ENCODE results near the gene PUS7L. TPM values are rescaled to one million over a fixed set of nuclear protein-coding genes. Genes with fewer than 3 reads are reported as not detected.

PUS7L gene
- total and polyA plus RNA-seq, 2 donors (not counting 1 experiment from before 2014, with no cell fraction given), result 2.6 to 23.5 TPM

DNA sequence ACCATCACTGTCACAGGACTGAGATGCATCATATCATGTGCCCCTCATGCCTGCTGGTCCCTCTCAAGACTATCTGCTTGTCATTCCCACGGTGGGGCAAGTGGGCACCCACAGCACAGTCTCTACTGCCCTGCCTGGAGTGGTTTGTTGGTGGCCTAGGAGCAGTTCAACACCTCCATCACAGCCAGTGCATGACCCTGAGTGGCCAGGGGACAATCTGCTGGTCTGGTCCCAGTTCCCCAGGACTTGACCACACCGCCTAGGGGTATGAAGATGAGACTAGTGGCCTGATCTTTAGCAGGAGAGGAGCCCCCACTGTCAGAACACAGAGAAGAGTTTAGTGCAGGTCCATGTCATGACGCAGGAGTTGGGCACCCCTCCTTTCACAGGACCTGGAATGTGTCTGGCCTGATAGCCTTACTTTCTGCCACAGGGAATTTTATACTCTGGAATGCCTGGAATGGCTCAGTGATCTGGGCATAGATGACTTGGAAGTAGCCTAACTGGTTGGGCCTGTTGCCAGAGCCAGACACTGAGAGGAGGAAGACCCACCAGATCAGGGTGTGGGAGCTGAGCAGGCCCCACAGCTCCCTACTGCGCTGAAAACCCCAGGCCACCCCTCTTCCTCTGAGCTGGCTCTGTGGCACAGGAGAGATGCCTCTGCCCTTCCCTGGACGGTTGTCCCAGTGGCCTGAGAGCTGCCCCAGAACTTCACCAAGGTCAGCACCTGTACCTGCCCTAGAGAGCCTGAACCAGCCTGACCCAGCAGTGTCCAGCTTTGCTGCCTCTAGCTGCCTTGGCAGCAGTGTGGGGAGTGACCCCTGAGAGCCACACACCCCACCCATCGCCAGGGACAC, 83.3 kb downstream of the PUS7L start:
- Histone ChIP-seq H3K27me3 (replicated peaks in 1 of 4; ENCODE audit: control extremely low read depth in 1 of 4, control insufficient read depth in 3 of 4, insufficient read depth in 4 of 4, low read length in 3 of 4) (no peaks in the 10 kb centered on the region), H4K20me1 (ENCODE audit: control insufficient read depth, insufficient read depth, low read length, poor library complexity, severe bottlenecking) (no peaks in the 10 kb centered on the region), H2AFZ (ENCODE audit: insufficient read depth, low read depth, low read length, poor library complexity, severe bottlenecking) (no peak overlapping the region), H3K9me3 (ENCODE audit: control extremely low read depth in 1 of 3, control insufficient read depth in 2 of 3, insufficient read depth in 1 of 3, low read length in 2 of 3) (peaks cover 0 to 9% (median 0%) of the 10 kb centered on the region in 3 donors), H3K9ac (ENCODE audit: low read length) (no peak overlapping the region), H3K36me3 (replicated peaks in 1 of 2; ENCODE audit: control extremely low read depth in 1 of 2, control insufficient read depth in 1 of 2, extremely low read depth in 1 of 2, insufficient read depth in 2 of 2, low read length in 1 of 2) (no peaks in the 10 kb centered on the region), H3K4me1 (ENCODE audit: control insufficient read depth in 2 of 2, insufficient read depth in 2 of 2, low read length in 2 of 2) (no peaks in the 10 kb centered on the region), H3K4me3 (ENCODE audit: control extremely low read depth in 1 of 5, extremely low read depth in 1 of 5, insufficient read depth in 1 of 5, low read depth in 2 of 5, low read length in 4 of 5) (no peak overlapping the region), H3K27ac (ENCODE audit: low read length in 2 of 2) (no peak overlapping the region), H3K4me2 (replicated peaks; ENCODE audit: low read depth, low read length, poor library complexity, severe bottlenecking) (no peak overlapping the region), H3K79me2 (ENCODE audit: control insufficient read depth, insufficient read depth, low read length) (no peaks in the 10 kb centered on the region)
- DNase-seq (no peak), ATAC-seq (ENCODE audit: low read depth) (no peak)
- Mint-ChIP-seq H3K4me3 (no peak overlapping the region), H3K9me3 (ENCODE audit: insufficient read depth) (peaks cover 4% of the 10 kb centered on the region), H3K27ac (no peak overlapping the region), H3K27me3 (peaks cover 13% of the 10 kb centered on the region), H3K4me1 (no peaks in the 10 kb centered on the region)
- intact Hi-C loops (cut with micrococcal nuclease), result no loop called here
- ChIA-PET POLR2A (no interaction called here), CTCF (interaction anchor here (0.7 kb wide), 1 partner anchor 1191 kb away, joined by 3 read pairs; no protein-coding TSS in a partner anchor)
- 79% methylated on average over 5 of the region's 6 CpGs for WGBS (ENCODE audit: insufficient coverage)
- TF ChIP-seq EZH2 (IDR thresholded peaks at IDR 0.05; ENCODE audit: borderline replicate concordance, insufficient read depth, low read depth, low read length, poor library complexity, severe bottlenecking) (no peak), CTCF (IDR thresholded peaks at IDR 0.05) (no peak)

DNA sequence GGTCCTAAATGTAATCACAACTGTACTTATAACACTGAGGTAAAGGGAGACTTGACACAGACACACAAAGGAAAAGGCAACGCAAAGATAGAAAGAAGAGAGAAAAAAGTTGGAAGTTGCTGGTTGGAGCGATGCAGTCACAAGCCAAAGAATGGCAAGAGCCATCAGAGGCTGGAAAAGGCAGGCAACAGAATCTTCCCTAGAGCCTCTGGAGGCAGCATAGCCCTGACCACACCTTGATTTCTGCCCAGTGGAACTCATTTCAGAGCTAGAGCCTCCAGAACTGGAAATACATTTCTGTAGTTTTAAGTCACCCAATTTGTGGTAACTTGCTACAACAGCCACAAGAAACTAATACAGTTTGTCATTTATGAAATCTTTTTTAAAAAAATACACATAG, 89.2 kb downstream of the PUS7L start:
- ATAC-seq (ENCODE audit: low read depth) (no peak), DNase-seq (no peak)
- Histone ChIP-seq H3K27ac (ENCODE audit: low read length in 2 of 2) (no peak overlapping the region), H2AFZ (ENCODE audit: insufficient read depth, low read depth, low read length, poor library complexity, severe bottlenecking) (no peak overlapping the region), H3K79me2 (ENCODE audit: control insufficient read depth, insufficient read depth, low read length) (no peaks in the 10 kb centered on the region), H3K4me1 (ENCODE audit: control insufficient read depth in 2 of 2, insufficient read depth in 2 of 2, low read length in 2 of 2) (no peaks in the 10 kb centered on the region), H3K4me2 (replicated peaks; ENCODE audit: low read depth, low read length, poor library complexity, severe bottlenecking) (no peak overlapping the region), H3K27me3 (replicated peaks in 1 of 4; ENCODE audit: control extremely low read depth in 1 of 4, control insufficient read depth in 3 of 4, insufficient read depth in 4 of 4, low read length in 3 of 4) (no peaks in the 10 kb centered on the region), H3K4me3 (ENCODE audit: control extremely low read depth in 1 of 5, extremely low read depth in 1 of 5, insufficient read depth in 1 of 5, low read depth in 2 of 5, low read length in 4 of 5) (no peak overlapping the region), H3K36me3 (replicated peaks in 1 of 2; ENCODE audit: control extremely low read depth in 1 of 2, control insufficient read depth in 1 of 2, extremely low read depth in 1 of 2, insufficient read depth in 2 of 2, low read length in 1 of 2) (no peaks in the 10 kb centered on the region), H4K20me1 (ENCODE audit: control insufficient read depth, insufficient read depth, low read length, poor library complexity, severe bottlenecking) (no peaks in the 10 kb centered on the region), H3K9me3 (ENCODE audit: control extremely low read depth in 1 of 3, control insufficient read depth in 2 of 3, insufficient read depth in 1 of 3, low read length in 2 of 3) (no peaks in the 10 kb centered on the region), H3K9ac (ENCODE audit: low read length) (no peak overlapping the region)
- no peak for TF ChIP-seq CTCF (IDR thresholded peaks at IDR 0.05)
- no peak for TF ChIP-seq EZH2 (IDR thresholded peaks at IDR 0.05; ENCODE audit: borderline replicate concordance, insufficient read depth, low read depth, low read length, poor library complexity, severe bottlenecking)
- Mint-ChIP-seq H3K4me3 (no peak overlapping the region), H3K4me1 (no peaks in the 10 kb centered on the region), H3K27me3 (peaks cover 12% of the 10 kb centered on the region), H3K27ac (no peak overlapping the region), H3K9me3 (ENCODE audit: insufficient read depth) (no peaks in the 10 kb centered on the region)
- 79% methylated on average over 1 of the region's 2 CpGs for WGBS (ENCODE audit: insufficient coverage)
- ChIA-PET POLR2A (no interaction called here), CTCF (no interaction called here)
- intact Hi-C loops (cut with micrococcal nuclease), result no loop called here
